GM18867 (cell line): ENCODE results near the gene KDM2B.
"Not testable (repeated sequence)": the region's sequence is repeated elsewhere in the genome, so short reads cannot be mapped to it uniquely, and the experiment has no call there.

Source experiments
- ATAC-seq: cut with Tn5 transposase; IDR thresholded peaks from one replicate; pipeline ENCODE4 v1.9.1; 2021; ENCODE audit warnings: mild to moderate bottlenecking, moderate library complexity; ENCODE audit not compliant: unreplicated experiment

KDM2B gene

DNA sequence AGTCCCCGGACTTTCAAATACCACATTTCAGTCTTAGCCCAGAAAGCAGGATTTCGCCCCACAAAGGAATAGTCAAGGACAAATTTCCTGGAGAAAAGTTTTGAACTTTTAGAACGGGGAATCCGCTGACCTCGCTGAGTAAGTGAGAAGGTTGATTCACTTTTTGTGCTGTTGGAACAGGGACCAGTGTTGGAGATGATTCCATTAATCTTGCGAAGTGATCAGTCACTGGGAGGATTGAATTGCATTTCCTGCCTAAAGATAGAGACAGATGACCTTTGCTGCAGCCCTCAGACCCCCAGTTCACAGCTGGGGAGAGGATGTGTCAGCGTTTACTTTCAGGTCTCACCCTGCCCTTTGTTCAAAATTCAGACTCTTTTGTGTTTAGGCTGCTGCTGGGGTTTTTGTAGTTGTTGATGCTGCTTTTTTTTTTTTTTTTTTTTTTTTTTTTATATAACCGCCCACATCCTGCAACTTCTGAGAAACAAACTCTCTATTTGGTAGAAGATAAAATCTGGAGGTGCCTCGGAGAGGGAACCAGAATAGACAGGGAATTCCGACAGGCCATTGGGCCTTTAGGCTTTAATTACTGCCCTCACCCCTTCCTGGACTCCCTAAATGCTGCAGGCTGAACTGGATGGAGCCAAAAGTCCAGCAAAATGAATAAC, 9.8 kb upstream of the KDM2B start:
- peak; percentile 55 for ATAC-seq

DNA sequence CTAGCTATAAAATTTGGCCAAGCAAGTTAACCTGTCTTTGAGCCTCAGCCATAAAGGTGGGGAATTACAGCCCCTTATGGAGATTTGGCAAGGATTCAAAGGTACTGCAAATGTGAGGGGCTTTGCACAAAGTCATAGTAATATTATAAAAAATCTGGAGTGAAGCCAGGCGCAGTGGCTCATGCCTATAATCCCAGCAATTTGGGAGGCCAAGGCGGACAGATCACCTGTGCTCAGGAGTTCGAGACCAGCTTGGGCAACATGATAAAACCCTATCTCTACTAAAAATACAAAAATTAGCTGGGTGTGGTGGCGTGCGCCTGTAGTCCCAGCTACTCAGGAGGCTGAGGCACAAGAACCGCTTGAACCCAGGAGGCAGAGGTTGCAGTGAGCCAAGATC, 4.1 kb upstream of the KDM2B start:
- not testable (repeated sequence) for ATAC-seq

DNA sequence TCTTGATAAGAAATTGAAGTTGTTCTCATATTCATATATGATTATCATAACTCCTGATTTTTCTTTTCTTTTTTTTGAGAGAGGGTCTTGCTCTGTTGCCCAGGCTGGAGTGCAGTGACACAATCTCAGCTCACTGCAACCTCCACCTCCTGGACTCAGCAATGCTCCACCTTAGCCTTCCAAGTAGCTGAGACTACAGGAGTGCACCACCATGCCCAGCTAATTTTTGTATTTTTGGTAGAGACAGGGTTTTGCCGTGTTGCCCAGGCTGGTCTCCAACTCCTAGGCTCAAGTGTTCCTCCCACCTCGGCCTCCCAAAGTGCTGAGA, 2.5 kb upstream of the KDM2B start:
- not testable (repeated sequence) for ATAC-seq

DNA sequence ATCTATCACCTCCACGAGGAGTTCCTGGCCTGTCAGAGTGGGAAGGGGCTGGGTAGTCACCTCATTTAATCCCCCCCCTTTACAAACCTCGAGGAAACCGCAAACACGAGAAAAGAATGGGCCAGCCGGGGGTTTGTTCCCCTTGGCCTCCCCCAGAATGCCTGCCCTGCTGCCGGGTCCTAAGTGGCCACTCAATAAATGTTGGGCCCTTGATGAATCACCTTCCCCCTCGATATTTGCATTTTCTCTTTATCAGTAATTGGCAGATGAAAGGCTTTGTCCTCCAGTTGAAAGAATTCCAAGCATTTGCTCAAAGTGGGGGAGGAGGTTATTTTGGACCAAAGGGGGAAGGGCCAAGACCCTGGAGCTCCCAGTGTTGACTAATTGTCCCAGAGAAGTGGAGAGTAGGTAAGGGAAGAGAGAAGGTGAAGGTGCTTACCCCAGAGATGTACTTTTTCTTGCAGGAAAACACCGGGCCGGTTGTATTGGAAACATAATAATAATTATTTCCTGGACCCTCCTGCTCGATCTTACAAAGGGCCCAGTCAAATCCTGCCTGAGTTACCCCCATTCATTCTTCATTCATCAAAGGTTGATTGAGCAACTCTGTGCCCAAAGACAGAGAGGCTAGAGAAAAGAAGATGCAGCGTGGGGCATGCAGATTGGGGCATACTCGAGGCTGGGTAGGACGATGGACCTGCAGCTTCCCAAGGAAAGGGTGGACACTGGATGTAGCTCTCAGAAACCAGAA, 1.9 kb upstream of the KDM2B start:
- ATAC-seq: no peak

DNA sequence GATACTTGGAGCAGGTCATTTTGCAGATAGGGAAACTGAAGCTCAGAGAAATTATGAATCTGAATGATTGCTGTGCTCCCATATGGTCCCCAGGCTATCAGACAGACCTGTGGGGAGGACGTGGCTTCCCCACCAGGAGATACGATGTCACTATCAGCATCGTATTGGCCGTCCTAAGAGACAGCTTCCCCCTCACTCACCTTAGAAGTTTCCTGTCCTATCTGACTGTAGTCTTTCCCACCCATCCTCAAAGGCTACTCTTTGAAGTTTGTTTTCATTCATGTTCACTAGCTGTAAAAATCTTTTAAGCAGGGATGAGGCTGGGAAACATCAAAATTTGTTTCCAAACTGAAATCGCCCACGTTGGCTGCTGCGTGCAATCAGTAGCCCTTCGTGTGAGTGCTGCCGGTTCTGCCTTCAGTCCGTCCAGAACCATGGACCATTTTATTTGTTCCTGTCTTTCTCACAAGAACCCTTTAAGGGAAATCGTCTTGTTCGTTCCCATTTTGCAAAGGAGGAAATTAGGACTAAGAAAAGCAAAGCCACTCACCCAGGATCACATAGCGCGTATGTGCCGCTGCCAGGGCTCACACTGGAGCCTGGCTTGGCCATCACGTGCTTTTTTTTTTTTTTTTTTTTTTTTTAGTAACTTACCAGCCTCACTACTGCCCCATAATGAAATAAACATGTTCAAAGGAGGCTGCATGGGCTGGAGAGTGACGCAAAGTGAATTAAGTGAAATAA, 1.0 kb upstream of the KDM2B start:
- ATAC-seq: no peak

DNA sequence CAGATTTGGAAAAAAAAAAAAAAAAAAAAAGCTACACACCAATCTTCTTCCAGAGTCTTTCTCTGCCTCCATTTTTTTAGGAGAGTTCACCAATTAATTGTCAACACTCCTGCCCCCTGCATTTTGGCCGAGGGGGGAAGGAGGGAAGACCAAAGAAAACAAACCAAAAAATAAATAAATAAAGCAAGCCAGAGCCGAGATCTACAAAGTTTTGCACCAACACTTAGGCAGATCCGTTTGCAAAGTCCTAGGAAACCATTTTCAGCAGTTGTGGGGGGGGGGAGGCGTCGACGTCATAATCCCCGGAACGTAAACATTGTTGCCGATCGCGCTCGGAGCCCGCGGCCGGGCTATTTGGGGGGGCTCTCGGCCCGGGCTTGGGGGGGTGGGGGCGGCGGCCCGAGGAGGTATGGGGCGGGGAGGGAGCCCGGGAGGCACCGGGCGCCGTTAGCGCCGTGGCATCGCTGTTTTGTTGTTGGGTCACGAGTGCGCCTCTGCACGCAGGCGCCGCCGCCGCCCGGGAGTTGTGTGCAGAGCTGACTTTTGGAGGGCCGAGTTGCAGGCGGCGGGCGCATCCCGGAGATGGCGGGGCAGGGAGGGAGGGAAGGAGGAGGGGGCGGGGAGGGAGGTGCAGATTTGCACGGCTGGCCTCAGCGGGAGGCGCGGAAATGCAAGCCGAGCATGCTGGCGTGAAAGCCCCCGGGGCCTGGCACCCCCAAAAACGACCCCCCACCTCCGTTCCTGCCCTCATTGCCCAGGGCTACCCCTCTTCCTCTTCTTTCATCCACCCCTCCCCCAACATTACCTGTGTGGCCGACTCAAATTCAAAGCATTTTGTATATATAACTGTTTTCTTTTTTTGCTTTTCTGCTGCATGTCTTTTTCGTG, 598 bp downstream of the KDM2B start:
- ATAC-seq: no peak

DNA sequence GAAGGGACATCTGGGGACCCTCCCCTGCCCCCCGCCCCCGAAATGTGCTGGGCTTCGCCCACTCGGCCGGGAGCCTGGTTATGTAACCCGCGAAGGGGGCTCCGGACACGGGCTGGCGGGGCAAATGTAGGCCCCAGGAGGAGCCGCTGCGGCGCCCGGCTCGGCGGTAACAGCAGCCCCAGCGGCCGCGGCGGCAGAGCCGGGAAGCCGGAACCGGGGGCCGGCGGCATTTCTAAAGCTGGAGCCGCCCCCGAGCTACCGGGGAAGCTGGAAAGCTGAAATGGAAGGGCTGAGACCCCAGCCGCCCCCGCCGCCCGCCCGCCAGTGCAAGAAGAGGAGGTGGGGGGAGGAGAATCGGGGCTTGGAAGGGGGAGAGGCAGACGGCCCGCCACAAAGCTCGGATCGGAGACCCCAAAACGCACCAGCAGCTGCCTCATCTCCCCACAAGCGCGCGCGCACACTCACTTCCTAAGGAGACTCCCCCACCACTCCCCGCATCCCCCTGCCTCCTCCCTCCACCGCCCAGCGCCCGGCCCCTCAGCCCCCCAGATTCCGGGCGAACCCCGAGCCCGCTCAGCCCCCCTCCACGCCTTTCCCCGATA, 1.5 kb downstream of the KDM2B start:
- no peak for ATAC-seq

DNA sequence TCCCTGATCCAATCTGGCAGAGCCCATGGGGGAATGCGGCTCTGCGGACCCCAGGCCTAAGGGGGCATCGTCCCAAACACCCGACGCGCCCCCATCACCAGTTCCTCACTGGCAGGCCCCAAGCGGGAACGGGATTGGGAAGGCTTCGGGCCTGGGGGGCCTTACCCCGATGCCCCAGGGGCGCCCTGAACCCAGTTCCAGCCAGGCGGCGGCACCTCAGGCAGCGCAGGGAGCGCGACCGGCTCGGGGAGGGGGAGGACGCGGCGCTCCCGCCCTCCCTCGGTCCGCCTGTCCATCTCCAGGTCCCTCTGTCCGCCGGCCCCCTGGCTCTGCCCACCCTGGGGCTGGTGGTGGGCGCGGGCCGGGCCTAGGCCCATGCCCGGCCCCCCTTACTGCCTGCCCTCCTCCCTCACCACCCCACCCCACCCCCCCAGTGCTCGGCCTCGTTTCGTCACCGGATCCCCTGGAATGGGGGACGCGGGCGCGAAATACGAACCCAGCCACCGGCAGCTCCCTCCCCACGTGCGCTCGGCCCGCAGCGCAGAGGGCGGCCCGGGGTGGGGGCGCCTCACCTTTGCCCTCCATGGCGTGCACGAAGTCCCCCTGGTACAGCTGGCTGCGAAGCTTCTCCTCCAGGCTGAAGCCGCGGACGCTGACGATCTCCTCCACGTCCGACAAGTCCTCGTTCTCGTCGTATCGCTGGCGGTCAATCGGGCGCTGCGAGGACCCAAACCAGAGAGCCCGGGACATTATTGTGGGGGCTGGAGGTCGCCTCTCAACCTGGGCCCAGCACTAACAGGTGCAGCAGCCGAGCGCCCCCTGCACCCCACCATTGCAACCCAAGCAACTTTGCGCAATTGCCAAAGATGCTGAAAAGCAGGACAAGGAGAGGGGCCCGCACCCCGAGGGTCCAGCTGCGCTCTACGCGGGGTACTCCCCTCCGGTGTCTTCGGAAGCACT, 2.3 kb downstream of the KDM2B start:
- no peak for ATAC-seq

DNA sequence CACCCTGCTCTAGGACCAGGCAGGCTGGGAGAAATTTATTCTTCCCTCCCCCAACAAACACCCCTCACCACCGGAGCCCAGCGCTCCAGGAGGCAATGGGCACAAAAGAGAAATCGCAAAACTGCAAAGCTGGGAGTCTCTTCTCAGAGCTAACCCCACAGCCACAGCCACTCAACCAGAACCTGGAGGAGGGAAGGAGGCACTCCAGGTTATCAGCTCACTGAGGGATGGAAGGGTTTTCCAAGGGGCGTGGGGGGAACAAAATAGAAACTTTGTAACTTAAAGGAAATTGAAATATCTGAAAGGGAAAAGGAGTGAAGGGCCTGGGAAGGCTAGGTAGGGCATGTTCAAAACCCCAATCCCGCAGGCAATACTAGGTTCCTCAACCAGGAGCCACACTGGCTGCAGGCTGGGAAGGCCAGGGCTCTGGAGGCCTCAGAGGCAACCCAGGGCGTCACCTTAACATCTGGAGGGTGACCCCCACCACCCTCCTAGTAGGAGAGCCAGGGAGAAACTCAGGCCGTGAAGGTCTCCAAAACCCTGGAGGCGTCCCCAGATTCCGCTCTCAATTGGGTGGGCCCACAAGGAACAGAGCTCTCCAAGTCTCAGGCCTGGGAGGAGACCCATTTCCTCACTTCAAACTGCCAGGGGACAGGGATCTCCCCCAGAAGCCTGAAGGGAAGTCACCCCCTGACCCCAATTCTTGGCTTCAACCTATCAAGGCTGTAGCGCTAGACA, 3.2 kb downstream of the KDM2B start:
- ATAC-seq: no peak

DNA sequence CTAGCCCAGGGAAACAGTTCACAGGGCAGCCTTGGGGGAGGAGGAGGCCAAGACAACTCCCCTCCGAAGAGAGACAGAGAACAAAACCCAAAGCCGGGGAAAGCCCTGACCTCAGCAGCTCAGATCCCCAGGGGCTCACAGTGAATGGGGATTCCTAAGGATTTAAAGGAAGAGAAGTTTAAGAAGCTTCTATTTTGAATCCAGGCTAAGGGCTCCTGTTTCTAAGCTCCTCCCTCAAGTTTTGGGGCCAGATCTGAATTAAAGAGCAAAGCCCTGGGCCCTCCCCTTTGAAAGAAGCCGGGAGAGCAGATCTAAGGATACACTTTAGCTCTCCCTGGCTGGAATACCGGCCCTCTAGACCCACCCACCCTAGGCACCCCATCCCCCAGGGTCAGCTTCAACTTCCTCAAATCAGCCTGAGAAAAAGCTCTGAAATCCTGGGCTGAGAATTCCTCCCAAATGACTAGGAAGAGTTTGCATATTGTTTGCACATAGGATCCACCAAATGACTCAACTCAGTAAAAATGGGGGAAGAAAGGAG, 3.9 kb downstream of the KDM2B start:
- no peak for ATAC-seq

DNA sequence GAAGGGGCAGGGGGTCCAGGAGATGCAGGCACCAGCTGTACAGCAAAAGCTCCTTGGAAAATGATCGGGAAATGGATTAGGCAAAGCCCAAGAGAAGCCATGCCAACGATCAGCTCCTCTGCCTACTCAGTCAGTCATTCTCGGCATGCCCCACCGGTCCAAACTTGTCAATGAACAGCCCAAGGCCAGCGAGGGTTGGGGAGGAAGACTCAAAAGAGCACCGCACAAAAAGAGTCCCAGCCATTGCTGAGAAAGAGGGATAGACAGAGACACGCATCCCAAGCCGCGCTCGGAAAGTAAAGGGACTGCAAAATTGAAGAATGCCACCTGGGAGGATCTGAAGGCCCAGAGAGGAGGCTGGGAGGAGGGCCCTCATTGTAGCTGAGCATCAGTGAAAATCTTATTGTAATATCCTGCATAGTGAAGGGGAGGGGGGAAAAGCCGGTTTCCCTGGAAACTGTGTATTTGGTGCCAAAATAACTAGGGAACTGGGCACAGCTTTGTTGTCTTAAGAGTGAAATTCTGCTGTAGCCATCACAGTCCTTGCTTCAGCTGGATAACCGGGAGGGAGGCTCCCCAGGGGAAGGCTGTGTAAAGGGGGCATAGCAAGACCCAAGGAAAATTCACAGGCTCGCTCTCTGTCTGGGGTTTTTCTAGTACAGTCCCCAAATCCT, 4.7 kb downstream of the KDM2B start:
- no peak for ATAC-seq

DNA sequence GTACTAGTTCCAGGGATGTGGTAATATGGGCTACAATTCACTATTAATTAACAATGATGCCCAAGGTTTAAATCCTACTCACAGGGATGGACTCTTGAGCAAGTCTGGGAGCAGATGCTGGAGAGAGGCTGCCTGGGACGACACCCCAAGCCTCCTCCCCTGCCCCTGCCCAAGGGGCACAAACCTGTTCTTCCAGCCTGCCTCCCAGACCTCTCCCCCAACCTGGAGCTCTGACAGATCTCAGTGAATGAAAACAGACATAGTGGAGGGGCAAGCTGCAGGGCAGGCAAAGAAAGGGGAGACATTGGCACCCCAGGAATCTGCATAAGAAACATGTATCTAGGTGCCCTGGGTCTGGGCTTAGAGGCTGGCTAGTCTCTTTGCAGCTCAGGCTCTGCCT, 5.8 kb downstream of the KDM2B start:
- ATAC-seq: no peak

DNA sequence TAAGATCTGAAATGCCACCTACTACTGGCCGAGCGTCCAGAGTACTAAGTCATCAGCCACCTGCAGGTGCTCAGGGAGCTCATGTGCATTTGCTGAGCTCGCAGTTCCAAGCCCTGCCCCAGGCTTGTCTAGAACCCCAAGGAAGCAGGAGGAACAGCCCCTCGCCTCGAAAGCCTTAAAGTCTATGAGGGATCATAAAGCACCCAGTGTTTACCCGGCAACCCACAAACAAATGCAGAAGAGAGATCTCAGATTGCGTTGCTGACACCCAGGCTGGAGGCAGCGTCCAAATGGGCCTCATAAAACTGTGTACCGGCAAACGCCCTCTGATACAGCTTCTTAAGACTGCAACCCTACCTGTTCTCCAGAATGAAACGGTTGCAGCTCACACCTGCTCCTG, 6.8 kb downstream of the KDM2B start:
- no peak for ATAC-seq

DNA sequence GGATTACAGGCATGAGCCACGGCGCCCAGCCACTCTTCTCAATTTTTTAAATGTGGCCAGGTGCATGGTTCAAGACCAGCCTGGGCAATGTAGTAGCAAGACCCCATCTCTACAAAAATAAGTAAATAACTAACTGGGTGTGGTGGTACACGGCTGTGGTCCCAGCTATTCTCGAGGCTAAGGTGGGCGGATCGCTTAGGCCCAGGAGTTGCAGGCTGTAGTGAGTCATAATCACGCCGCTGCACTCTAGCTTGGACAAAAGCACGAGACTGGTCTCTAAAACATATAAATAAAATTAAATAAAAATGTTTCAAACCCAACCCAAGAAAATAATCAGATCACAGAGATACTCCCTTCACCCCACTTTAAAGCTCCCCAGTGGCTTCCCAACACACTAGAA, 8.9 kb downstream of the KDM2B start:
- no peak for ATAC-seq

DNA sequence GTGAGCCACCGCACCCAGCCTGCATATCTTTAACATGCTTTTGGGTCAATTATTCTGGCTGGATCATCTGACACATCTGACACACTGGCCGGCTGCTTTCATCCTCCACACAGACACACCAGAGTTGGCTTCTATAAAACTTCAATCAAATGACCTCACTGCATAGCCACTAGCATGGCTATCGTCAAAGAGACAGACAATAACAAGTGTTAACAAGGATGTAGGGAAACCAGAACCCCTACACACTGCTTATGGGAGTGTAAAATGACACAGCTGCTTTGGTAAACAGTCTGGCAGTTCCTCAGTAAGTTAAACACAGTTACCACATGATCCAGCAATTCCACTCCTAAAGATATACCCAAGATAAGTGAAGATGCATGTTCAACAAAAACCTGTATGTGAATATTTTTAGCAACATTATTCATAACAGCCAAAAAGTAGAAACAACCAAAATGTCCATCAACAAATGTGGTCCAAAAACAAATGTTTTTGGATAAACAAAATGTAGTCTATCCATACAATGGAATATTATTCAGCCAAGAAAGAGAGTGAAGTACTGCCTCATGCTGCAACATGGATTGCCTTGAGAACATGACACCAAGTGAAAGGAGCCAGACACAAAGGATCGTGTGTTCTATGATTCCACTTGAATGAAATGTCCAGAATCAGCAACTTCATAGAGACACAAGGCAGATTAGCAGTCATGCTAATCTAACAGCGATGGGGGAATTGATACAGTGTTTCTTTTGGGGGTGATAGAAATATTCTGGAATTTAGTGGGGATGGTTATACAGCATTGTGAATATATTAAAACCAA, 10.1 kb downstream of the KDM2B start:
- no peak for ATAC-seq

DNA sequence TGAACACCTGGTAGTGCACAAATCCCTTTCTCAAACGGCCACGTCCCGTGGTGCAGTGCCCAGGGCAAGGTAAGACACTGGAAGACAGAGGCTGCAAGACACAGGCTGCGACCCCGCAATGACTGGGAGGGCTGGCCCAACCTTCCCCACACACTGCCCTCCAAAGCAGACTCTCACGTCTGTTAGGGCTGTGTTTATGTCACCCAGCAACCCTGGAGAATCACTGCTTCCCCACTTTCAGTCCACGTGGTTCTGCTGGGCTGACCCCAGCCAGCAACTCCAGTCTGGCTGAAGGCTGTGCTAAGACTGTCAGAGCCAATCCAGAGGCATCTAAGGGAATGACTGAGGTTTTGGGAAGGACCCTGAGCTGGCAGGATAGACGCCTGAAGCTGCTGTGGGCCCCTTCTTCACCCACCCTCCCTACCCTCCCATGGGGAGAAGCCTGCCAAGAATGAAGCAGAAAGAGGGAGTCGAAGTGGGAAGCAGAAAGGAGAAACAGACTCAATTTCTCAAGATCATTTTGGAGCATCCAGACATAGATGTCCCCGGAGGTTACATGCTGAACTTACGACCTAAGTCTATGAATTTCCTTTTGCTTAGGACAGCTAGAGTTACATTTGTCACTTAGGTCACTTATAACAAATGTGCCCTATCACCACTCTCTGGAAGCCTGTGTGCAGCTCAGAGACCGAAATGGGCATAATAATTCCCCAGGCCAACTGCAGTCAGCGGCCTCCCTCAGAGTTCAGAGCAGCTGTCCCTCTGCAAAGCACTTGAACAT, 11.7 kb downstream of the KDM2B start:
- no peak for ATAC-seq
